Psoas muscle (tissue), 8 donors: ENCODE data around the gene ATAD5. TPM values are rescaled to one million over a fixed set of nuclear protein-coding genes. Genes with fewer than 3 reads are reported as not detected.
"Not testable (repeated sequence)": the region's sequence is repeated elsewhere in the genome, so short reads cannot be mapped to it uniquely, and the experiment has no call there.

Experiments used
- ATAC-seq, 4 donors: fragments of 200-7000 bp; cut with Tn5 transposase; one replicate each; pipeline ENCODE4 v1.9.1; 2020; ENCODE audit warnings: moderate library complexity in 3 of 4, mild to moderate bottlenecking in 2 of 4
- DNase-seq, 2 donors: peaks; one replicate each; pipeline ENCODE4 v3.0.0-alpha.2; 2020
- H3K27ac ChIP-seq: fragments of 200-600 bp; one replicate; pipeline ENCODE4 v1.8.0; 2022
- H3K27me3 ChIP-seq, 3 donors: fragments of 200-600 bp in 1 of 3; one replicate each; pipeline versions ENCODE4 v1.6.1 to v1.8.0; 2013 to 2022; ENCODE audit warnings: low read length in 2 of 3, mild to moderate bottlenecking in 2 of 3, moderate library complexity in 1 of 3; ENCODE audit not compliant: insufficient read depth in 3 of 3
- H3K36me3 ChIP-seq, 2 donors: fragments of 200-600 bp in 1 of 2; one replicate each; pipeline versions ENCODE4 v1.6.1 to v1.8.0; 2013 to 2022; ENCODE audit warnings: low read depth in 1 of 2, mild to moderate bottlenecking in 1 of 2, moderate library complexity in 1 of 2; ENCODE audit not compliant: insufficient read depth in 1 of 2
- H3K4me1 ChIP-seq: fragments of 200-600 bp; one replicate; pipeline ENCODE4 v1.8.0; 2022
- H3K4me3 ChIP-seq: fragments of 200-600 bp; one replicate; pipeline ENCODE4 v1.8.0; 2022; ENCODE audit warnings: mild to moderate bottlenecking
- H3K9me3 ChIP-seq: fragments of 200-600 bp; one replicate; pipeline ENCODE4 v1.8.0; 2022
- WGBS, 3 donors: extraction: QIAGEN DNeasy Blood & Tissue Kit; methylation state at CpG; one replicate each; pipeline versions ENCODE4 v1.1.6 to v1.1.7; 2013; 5-methylcytosine and 5-hydroxymethylcytosine counted together
- intact Hi-C, 2 donors: fragments of 100-400 bp; cut with DNase I; formaldehyde crosslinking; loops; one replicate each; pipeline versions ENCODE4 v1.11.0 to v1.14.2; 2022
- polyA plus RNA-seq, 3 donors: library from polyadenylated mRNA; stranded (reverse); fragments of 200-250 nt; gene quantifications; one replicate each; pipeline ENCODE4 v1.2.3, GENCODE V29; 2013
- total RNA-seq, 4 donors: library from RNA; stranded (reverse); fragmentation: NEBNext Ultra II Directional in 2 of 4; extraction: Animal tissue kit (Norgen Biotek cat#: 25700) in 2 of 4; gene quantifications; one replicate each; pipeline versions ENCODE4 v1.2.1 to v1.2.4, GENCODE V29; 2021 to 2023
- TF ChIP-seq, protein P1 (sequence below): fragments of 200-600 bp; IDR thresholded peaks from one replicate; pipeline ENCODE4 v1.8.0; 2022; ENCODE audit warnings: antibody characterized with exemption
- donor health status: healthy with polysubstance abuse.
- donor health status: DM: no; HTN: no; CAD: no; lungs with moderate emphysema.
- donor health status: Bipolar disorder and iron deficiency.
- donor health status: healthy.
- donor health status: DM: yes; HTN: yes; CAD: no.
- donor health status: DM: no; HTN: no; CAD: no.
- donor health status: DM: no; HTN: no; CAD: no.
- donor health status: DM: yes; HTN: yes; CAD: no.

Gene ATAD5
- total and polyA plus RNA-seq, 7 donors = 0.11 to 0.44 (median 0.19) TPM

DNA sequence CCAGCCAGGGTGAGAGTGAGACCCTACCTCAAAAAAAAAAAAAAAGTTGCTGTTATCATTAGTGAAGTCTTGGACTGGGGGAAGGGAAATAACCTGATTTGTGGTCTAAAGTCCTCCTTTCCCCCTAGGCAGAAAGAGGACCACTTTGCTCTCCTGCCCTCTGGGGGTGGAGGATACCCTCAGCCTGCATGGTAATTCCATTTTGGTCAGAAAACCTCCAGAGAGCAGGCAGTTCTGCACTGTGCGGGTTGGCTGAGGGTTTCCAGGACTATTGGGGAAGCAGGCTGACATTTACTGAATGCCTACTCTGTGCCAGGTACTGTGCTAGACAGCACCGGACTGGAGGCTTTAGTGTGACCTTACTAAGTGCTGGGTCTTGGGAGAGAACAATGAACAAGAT, 92.6 kb downstream of the ATAD5 start:
- intact Hi-C loops = no loop called here
- H3K27me3 ChIP-seq = peaks cover 0 to 74% (median 15%) of the 10 kb centered on the region in 3 donors

DNA sequence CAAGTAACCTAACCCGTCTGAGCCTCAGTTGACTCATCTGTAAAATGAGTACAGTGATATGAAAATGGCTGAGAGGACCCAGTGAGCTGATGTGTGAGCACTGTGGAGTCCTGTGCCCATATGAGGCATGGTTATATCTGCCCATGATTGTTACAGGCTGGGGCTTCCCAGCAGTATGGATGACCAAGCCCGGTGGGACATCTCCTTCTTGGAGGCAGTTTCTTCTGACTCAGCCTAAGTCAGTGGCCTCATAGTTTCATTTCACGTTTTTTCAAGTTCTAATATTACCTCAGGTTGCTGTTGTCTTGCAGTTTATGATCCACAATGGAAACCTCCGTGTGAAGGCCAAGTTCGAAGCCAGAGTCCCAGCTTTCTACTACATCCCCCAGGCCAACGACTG, 94.8 kb downstream of the ATAD5 start:
- intact Hi-C loops = no loop called here
- H3K27me3 ChIP-seq = peaks cover 0 to 82% (median 13%) of the 10 kb centered on the region in 3 donors

More for the DNA sequence above, 92.6 kb downstream of the ATAD5 start:
- TF ChIP-seq, protein P1, sequence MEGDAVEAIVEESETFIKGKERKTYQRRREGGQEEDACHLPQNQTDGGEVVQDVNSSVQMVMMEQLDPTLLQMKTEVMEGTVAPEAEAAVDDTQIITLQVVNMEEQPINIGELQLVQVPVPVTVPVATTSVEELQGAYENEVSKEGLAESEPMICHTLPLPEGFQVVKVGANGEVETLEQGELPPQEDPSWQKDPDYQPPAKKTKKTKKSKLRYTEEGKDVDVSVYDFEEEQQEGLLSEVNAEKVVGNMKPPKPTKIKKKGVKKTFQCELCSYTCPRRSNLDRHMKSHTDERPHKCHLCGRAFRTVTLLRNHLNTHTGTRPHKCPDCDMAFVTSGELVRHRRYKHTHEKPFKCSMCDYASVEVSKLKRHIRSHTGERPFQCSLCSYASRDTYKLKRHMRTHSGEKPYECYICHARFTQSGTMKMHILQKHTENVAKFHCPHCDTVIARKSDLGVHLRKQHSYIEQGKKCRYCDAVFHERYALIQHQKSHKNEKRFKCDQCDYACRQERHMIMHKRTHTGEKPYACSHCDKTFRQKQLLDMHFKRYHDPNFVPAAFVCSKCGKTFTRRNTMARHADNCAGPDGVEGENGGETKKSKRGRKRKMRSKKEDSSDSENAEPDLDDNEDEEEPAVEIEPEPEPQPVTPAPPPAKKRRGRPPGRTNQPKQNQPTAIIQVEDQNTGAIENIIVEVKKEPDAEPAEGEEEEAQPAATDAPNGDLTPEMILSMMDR = no peak
- Histone ChIP-seq H3K4me1 (peaks cover 5% of the 10 kb centered on the region), H3K4me3 (no peak overlapping the region), H3K27ac (no peak overlapping the region), H3K9me3 (no peaks in the 10 kb centered on the region), H3K36me3 (no peaks in the 10 kb centered on the region)
- DNase-seq = no peak
- WGBS, 3 donors = 56 to 61% (median 57%) methylated on average over 2 of the region's 2 CpGs
- no peak for ATAC-seq

DNA sequence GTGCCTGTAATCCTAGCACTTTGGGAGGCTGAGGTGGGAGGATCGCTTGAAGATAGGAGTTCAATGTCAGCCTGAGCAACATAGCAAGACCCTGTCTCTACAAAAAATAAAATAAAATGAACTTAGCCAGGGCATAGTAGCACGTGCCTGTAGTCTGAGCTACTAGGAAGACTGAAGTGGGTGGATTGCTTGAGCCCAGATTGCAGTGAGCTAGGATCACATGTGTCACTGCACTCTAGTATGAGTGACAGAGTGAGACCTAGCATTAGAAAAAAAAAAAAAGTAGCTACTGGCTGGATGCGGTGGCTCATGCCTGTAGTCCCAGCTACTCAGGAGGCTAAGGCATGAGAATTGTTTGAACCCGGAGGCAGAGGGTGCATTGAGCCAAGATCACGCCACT, 96.0 kb downstream of the ATAD5 start:
- ATAC-seq = no peak
- Histone ChIP-seq H3K9me3 (no peaks in the 10 kb centered on the region), H3K27me3 (peaks cover 0 to 69% (median 6%) of the 10 kb centered on the region in 3 donors), H3K4me1 (no peaks in the 10 kb centered on the region), H3K36me3 (no peaks in the 10 kb centered on the region), H3K4me3 (no peak overlapping the region), H3K27ac (no peak overlapping the region)
- no peak for DNase-seq
- 81 to 87% (median 83%) methylated on average over 5 of the region's 5 CpGs for WGBS, 3 donors
- TF ChIP-seq, protein P1 = no peak
- intact Hi-C loops = no loop called here

More for the DNA sequence above, 94.8 kb downstream of the ATAD5 start:
- Histone ChIP-seq H3K36me3 (no peaks in the 10 kb centered on the region), H3K27ac (no peak overlapping the region), H3K4me1 (peaks cover 5% of the 10 kb centered on the region), H3K9me3 (no peaks in the 10 kb centered on the region), H3K4me3 (no peak overlapping the region)
- 72 to 77% (median 73%) methylated on average over 6 of the region's 6 CpGs for WGBS, 3 donors
- ATAC-seq = no peak
- no peak for DNase-seq
- TF ChIP-seq, protein P1 = no peak

DNA sequence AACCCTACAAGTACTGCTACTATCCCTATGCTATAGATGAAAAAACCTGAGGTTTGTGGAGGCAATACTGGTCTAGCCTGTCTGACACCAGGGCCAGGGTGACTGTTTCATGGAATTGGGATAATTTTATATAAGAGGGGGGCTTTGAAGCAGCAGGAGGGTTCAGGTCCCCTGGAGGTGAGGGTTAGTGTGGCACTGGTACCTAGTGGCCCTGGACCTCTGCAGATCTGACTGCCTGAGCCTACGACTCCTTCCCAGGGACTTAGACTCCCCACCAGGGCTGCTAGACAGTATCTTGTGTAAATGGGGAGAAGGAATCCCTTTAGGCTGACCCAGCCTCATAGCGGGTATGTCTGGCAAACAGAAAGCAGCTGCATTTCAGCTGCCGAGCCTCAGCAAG, 96.8 kb downstream of the ATAD5 start:
- no peak overlapping the region for H3K27ac ChIP-seq
- no peaks in the 10 kb centered on the region for H3K4me1 ChIP-seq
- no peak for ATAC-seq
- TF ChIP-seq, protein P1 = no peak
- no peak for DNase-seq
- peaks cover 0 to 3% of the 10 kb centered on the region in 2 donors for H3K36me3 ChIP-seq
- 62 to 71% (median 68%) methylated on average over 3 of the region's 3 CpGs for WGBS, 3 donors
- intact Hi-C loops = no loop called here
- no peaks in the 10 kb centered on the region for H3K9me3 ChIP-seq
- no peak overlapping the region for H3K4me3 ChIP-seq
- peaks cover 0 to 62% (median 6%) of the 10 kb centered on the region in 3 donors for H3K27me3 ChIP-seq

DNA sequence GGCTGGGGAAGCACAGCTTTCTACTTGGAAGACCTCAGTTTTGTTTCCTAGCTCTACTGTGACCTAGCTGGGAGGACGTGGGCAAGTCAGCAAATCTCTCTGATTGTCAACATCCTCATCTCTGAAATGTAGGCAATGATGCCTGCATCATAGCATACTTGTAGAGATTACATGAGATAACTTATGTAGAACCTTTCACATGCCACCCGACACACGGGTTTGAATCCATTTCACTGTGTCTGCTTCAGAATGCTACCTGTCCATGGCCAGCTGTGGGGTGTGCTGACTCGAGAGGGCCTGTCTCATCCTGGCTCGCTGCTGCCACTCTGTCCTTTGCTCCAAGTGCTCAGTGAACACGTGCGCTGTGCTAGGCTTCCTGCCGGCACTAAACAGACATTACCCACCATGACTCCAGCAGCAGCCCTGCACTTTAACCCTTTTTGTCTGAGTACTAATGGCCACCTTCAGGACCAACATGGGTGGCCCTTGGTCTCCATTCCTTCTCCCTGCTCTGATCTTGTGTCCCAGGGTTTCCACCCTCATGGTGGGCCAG, 97.4 kb downstream of the ATAD5 start:
- Histone ChIP-seq H3K27me3 (peaks cover 0 to 57% (median 6%) of the 10 kb centered on the region in 3 donors), H3K4me3 (no peak overlapping the region), H3K9me3 (no peaks in the 10 kb centered on the region), H3K4me1 (no peaks in the 10 kb centered on the region), H3K36me3 (peaks cover 0 to 3% of the 10 kb centered on the region in 2 donors), H3K27ac (no peak overlapping the region)
- ATAC-seq (no peak), DNase-seq (no peak)
- TF ChIP-seq, protein P1 = no peak
- 41 to 49% (median 45%) methylated on average over 8 of the region's 8 CpGs for WGBS, 3 donors
- intact Hi-C loops = no loop called here

DNA sequence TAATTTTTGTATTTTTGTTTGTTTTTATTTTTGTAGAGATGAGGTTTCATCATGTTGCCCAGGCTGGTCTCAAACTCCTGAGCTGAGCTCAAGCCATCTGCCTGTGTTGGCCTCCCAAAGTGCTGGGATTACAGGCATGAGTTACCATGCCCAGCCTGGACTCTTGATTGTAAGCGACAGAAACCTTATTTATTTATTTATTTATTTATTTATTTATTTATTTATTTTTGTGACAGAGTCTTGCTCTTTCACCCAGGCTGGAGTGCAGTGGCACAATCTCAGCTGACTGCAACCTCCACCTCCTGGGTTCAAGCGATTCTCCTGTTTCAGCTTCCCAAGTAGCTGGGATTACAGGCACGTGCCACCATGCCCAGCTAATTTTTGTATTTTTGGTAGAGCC, 98.1 kb downstream of the ATAD5 start:
- H3K9me3 ChIP-seq, H3K4me3 ChIP-seq, intact Hi-C loops, H3K27ac ChIP-seq, H3K4me1 ChIP-seq, H3K36me3 ChIP-seq, DNase-seq, ATAC-seq: not testable (repeated sequence)
- WGBS, 3 donors = 87 to 92% (median 92%) methylated on average over 3 of the region's 3 CpGs
- H3K27me3 ChIP-seq = peaks cover 0 to 50% (median 3%) of the 10 kb centered on the region in 3 donors
